ENCODE measurements around the gene MYO7A.

MYO7A gene

GRCh38 chr11:77129069-77129841 is 1.2 kb downstream of the MYO7A start:
- DNase-seq = no peak

GRCh38 chr11:77129842-77130756 is 2.1 kb downstream of the MYO7A start:
- DNase-seq = no peak

GRCh38 chr11:77130763-77131513 is 2.9 kb downstream of the MYO7A start:
- no peak for DNase-seq

- no peak for DNase-seq
Measured at GRCh38 chr11:77131560-77131959, 3.5 kb downstream of the MYO7A start.

- no peak for DNase-seq
Measured at GRCh38 chr11:77135069-77135468, 7.0 kb downstream of the MYO7A start.

GRCh38 chr11:77136074-77136473 is 8.0 kb downstream of the MYO7A start:
- DNase-seq = no peak

DNA sequence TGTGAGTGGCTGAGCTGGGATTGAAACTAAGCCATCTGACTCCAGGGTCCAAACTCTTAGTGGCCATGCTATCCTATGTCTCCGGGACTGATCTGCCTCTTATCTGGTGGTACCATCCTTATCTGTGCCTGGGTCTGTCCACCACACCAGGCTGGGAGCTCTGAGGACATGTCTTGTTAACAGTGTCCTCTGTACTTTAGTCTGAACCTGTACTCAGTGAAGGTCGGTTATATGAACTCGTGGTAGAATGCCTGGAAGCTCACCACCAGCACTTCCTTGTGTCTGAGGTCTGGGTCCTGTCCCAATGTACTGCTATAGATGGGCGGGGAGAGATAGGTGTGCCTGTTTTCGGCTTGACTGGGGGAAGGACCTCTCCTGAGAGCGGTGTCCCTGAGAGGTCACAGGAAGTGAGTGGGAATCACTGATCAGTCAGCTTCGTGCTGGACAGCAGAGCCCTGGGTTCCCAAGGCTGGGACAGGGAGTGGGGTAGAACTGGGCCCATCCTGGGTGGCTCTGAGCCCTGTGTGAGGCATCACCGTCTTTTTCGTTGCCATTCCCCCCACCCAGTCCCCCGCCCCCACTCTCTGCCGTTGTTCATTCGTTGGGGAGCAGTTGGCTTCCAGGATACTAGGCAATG is 8.9 kb downstream of the MYO7A start:
- DNase-seq = no peak

DNA sequence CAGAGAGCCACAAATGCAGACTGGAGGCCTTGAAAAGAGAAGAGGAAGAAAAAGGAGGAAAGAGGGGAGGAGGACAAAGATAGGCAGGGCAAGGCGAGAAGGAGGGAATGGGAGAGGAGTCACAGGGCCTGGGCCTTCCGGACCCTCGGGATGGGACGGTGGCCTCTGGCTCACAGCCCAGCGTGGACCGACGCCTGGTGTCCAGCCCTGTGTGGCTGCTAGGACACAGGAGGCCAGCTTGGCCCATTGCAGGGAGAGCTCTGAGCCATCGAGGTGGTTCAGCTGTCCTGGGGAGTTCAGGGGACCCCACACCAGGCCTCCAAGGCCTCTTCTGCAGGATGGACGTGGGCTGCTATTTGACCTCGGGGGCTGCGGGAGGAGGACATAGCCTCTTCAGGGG is 9.4 kb downstream of the MYO7A start:
- no peak for DNase-seq

- no peak for DNase-seq
Measured at GRCh38 chr11:77138106-77138649, 10.1 kb downstream of the MYO7A start.

DNA sequence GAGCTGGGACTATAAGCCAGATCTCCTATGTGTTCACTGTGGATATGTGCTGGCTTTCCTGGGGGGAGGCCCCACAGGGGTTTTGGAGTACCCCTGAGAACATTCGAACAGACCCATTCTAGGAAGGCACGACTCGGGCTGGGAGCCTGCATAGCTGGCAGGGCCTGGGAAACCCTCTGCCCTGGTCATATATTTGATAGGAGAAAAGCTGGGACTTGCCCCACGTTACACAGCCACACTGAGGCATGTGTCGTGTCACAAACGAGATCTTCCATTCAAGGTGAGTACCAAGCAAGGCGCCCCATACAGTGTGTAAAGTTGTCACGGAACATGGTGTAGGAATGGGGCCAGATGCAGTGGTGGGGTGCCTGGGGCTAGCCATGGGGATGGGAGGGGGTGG is 11.2 kb downstream of the MYO7A start:
- no peak for DNase-seq

GRCh38 chr11:77140231-77140851 is 12.3 kb downstream of the MYO7A start:
- DNase-seq = no peak

DNA sequence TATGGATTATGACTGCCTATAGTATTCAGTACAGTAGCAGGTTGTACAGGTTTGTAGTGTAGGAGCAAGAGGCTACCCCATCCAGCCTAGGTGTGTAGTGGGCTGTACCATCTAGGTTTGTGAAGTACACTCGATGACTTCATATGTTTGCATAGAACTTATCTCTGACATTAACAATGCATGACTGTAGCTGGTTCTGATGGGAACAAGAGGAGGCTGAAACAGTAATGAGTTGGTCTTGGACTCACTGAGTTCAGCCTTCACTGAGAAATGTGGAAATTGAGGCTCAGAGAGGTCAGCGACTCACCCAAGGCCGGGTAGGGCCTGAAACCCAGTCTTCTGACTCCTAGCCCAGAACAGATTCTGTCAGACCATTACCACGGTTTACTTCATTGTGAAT is 13.0 kb downstream of the MYO7A start:
- DNase-seq = peak; percentile 20

- DNase-seq = no peak
Measured at GRCh38 chr11:77141475-77141874, 13.4 kb downstream of the MYO7A start.

- no peak for DNase-seq
Measured at GRCh38 chr11:77142091-77142975, 14.3 kb downstream of the MYO7A start.

GRCh38 chr11:77143405-77144020 is 15.5 kb downstream of the MYO7A start:
- no peak for DNase-seq

DNA sequence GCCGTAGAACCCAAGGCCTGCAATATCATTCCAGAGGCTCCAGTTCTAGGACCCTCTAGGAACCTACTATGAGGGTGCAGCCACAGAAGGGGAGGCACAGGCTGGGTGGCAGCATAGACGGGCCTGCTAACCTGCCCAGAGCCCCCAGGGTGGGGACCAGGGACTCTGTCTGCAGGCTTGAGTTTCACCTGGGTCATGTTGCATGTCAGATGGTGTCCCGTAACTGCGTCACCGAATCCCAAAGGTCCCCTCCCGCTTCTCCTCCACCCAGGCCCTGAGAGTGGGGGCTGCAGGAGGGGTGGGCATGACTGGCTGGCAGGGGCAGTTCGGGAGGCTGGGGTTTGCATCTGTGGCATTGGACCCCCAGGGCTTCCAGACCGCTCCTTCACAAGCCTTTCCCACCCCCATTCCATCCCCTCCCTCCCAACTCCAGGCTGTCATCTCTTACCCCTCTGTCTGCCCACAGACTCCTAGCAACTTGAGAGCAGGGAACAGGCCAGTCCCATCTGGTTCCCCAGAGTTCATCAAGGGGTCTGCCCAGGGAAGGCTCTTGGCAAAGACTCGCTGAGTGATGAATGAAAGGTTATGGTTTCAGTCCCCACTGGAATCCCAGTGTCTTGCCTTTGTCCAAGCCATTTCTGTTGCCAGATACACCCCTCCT is 16.3 kb downstream of the MYO7A start:
- no peak for DNase-seq

DNA sequence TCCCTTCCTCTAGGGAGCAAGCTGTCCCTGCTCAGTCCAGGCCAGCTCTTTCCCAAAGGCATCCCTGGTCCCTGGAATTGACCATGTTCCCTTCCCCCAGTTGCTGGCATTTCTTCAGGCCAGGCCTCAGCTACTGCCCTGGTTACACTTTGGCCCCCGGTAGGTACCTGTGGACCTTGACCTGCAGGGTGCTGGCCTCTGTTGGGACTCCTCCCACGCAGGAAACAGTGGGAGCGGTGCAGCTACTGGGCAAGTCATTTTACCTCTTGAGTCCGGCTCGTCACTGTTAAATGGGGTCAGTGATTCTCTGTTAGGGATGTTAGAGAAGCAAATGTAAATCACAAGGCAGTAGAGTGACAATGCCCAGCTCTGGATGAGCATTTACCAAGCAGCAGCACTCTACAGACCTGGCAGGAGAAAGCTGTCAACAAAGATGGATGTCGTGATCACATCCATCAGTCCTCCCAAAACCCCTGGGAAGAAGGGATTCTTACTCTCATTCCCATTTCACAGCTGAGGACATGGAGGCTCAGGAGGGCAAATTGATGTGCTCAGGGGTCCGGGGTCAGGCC is 16.9 kb downstream of the MYO7A start:
- DNase-seq = no peak

GRCh38 chr11:77146261-77147035 is 18.4 kb downstream of the MYO7A start:
- DNase-seq = no peak

DNA sequence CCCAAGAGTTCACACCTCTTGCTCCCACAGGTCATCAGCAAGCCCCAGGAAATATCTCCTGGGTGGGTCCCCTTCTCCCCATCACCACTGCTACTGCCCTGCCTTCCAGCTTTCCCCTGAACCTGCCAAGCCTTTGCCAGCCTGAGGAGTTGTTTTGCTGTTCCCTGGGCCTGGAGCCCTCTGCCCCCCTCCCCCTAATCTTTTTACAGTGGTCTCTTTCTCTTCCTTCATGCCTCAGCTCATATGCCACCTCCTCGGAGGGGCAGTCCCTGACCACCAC is 18.9 kb downstream of the MYO7A start:
- no peak for DNase-seq

Measured in NCI-H526 treated with DMSO at 0.1 percent for 48 hours (cell line).